WTC11 (cell line): ENCODE measurements around the gene CDK2. TPM values are rescaled to one million over a fixed set of nuclear protein-coding genes. Genes with fewer than 3 reads are reported as not detected.

Experiments
- ATAC-seq: fragments of 200-7000 bp; cut with Tn5 transposase; 2 replicates; pipeline ENCODE4 v1.10.0; 2021; ENCODE audit warnings: mild to moderate bottlenecking, moderate library complexity
- CTCF ChIA-PET: fragments of 300-600 bp; sonication (Branson Sonifier 250); formaldehyde crosslinking; loops from one replicate; lab custom pipeline; 2021; ENCODE audit warnings: antibody characterized with exemption; lab: Charles Lee
- POLR2A ChIA-PET: fragments of 350-600 bp; sonication (Branson Sonifier 250); formaldehyde crosslinking; loops from one replicate; lab custom pipeline; 2021; ENCODE audit warnings: antibody characterized with exemption; lab: Charles Lee
- DNase-seq: peaks from one replicate; pipeline ENCODE4 v3.0.0; 2021; ENCODE audit warnings: low spot score
- H3K27ac Mint-ChIP-seq: 2 replicates; pipeline ENCODE4 v1.8.0; 2021; ENCODE audit warnings: mixed read lengths
- H3K27me3 Mint-ChIP-seq: 2 replicates; pipeline ENCODE4 v1.8.0; 2021; ENCODE audit warnings: low read depth, mild to moderate bottlenecking, moderate library complexity, mixed read lengths
- H3K36me3 Mint-ChIP-seq: 2 replicates; pipeline ENCODE4 v1.8.0; 2021; ENCODE audit warnings: mixed read lengths
- H3K4me1 Mint-ChIP-seq: 2 replicates; pipeline ENCODE4 v1.8.0; 2022; ENCODE audit warnings: mixed read lengths
- H3K4me3 Mint-ChIP-seq: 2 replicates; pipeline ENCODE4 v1.8.0; 2021; ENCODE audit warnings: mild to moderate bottlenecking, moderate library complexity, mixed read lengths
- H3K9me3 Mint-ChIP-seq: 2 replicates; pipeline ENCODE4 v1.8.0; 2021; ENCODE audit warnings: mixed read lengths
- ATF2 ChIP-seq: sonication (generic); formaldehyde crosslinking; IDR thresholded peaks from 2 replicates; pipeline ENCODE4 v1.8.1; 2022; ENCODE audit warnings: low read depth, missing genetic modification reagents, borderline replicate concordance
- E2F4 ChIP-seq: sonication (generic); formaldehyde crosslinking; IDR thresholded peaks from 2 replicates; pipeline ENCODE4 v1.8.1; 2022; ENCODE audit warnings: low read depth, mild to moderate bottlenecking, moderate library complexity, missing genetic modification reagents, borderline replicate concordance
- ELF4 ChIP-seq: sonication (generic); formaldehyde crosslinking; IDR thresholded peaks from 2 replicates; pipeline ENCODE4 v1.8.1; 2022; ENCODE audit warnings: low read depth, mild to moderate bottlenecking, moderate library complexity, missing genetic modification reagents
- EMX1 ChIP-seq: fragments of 250-450 bp; sonication (Bioruptor Pico); IDR thresholded peaks from 2 replicates; pipeline ENCODE4 v1.8.0; 2021; ENCODE audit warnings: mild to moderate bottlenecking
- ETV6 ChIP-seq: sonication (generic); formaldehyde crosslinking; IDR thresholded peaks from 2 replicates; pipeline ENCODE4 v1.8.1; 2022; ENCODE audit warnings: mild to moderate bottlenecking, missing genetic modification reagents
- FOXK1 ChIP-seq: sonication (generic); formaldehyde crosslinking; IDR thresholded peaks from 2 replicates; pipeline ENCODE4 v1.8.0; 2022; ENCODE audit warnings: mild to moderate bottlenecking, moderate library complexity, missing genetic modification reagents
- GTF2I ChIP-seq: fragments of 250-450 bp; sonication (Bioruptor Pico); conservative IDR thresholded peaks from 2 replicates; pipeline ENCODE4 v1.4.0; 2021; ENCODE audit warnings: mild to moderate bottlenecking
- IRF2 ChIP-seq: sonication (generic); formaldehyde crosslinking; IDR thresholded peaks from 2 replicates; pipeline ENCODE4 v1.8.0; 2022; ENCODE audit warnings: low read depth, missing genetic modification reagents, borderline replicate concordance
- MYBL2 ChIP-seq: sonication (generic); formaldehyde crosslinking; IDR thresholded peaks from 2 replicates; pipeline ENCODE4 v1.8.1; 2023; ENCODE audit warnings: mild to moderate bottlenecking, moderate library complexity, missing genetic modification reagents
- NR1H2 ChIP-seq: sonication (generic); formaldehyde crosslinking; IDR thresholded peaks from 2 replicates; pipeline ENCODE4 v1.9.0; 2021; ENCODE audit warnings: mild to moderate bottlenecking, moderate library complexity, missing genetic modification reagents
- NR3C1 ChIP-seq: sonication (generic); formaldehyde crosslinking; conservative IDR thresholded peaks from 2 replicates; pipeline ENCODE4 v1.8.1; 2023; ENCODE audit warnings: low read depth, mild to moderate bottlenecking, missing genetic modification reagents
- PRRX2 ChIP-seq: fragments of 250-450 bp; sonication (Bioruptor Pico); IDR thresholded peaks from 2 replicates; pipeline ENCODE4 v1.8.0; 2021; ENCODE audit warnings: mild to moderate bottlenecking
- USF2 ChIP-seq: sonication (generic); formaldehyde crosslinking; IDR thresholded peaks from 2 replicates; pipeline ENCODE4 v1.8.1; 2023; ENCODE audit warnings: mild to moderate bottlenecking, missing genetic modification reagents, moderate library complexity
- ZBTB43 ChIP-seq: sonication (generic); formaldehyde crosslinking; IDR thresholded peaks from 2 replicates; pipeline ENCODE4 v1.8.1; 2023; ENCODE audit warnings: mild to moderate bottlenecking, missing genetic modification reagents
- ZNF138 ChIP-seq: sonication (generic); formaldehyde crosslinking; conservative IDR thresholded peaks from 2 replicates; pipeline ENCODE4 v1.8.1; 2022; ENCODE audit warnings: mild to moderate bottlenecking, moderate library complexity, missing genetic modification reagents
- ZNF219 ChIP-seq: sonication (generic); formaldehyde crosslinking; IDR thresholded peaks from 2 replicates; pipeline ENCODE4 v1.8.0; 2023; ENCODE audit warnings: missing genetic modification reagents, mild to moderate bottlenecking, borderline replicate concordance
- ZNF232 ChIP-seq: sonication (generic); formaldehyde crosslinking; IDR thresholded peaks from 2 replicates; pipeline ENCODE4 v1.8.0; 2022; ENCODE audit warnings: mild to moderate bottlenecking, missing genetic modification reagents
- ZNF263 ChIP-seq: sonication (generic); formaldehyde crosslinking; IDR thresholded peaks from 2 replicates; pipeline ENCODE4 v1.8.1; 2022; ENCODE audit warnings: low read depth, mild to moderate bottlenecking, moderate library complexity, missing genetic modification reagents
- ZNF396 ChIP-seq: fragments of 250-450 bp; sonication (Bioruptor Pico); IDR thresholded peaks from 2 replicates; pipeline ENCODE4 v1.8.0; 2021; ENCODE audit warnings: mild to moderate bottlenecking, moderate library complexity, borderline replicate concordance
- ZNF532 ChIP-seq: fragments of 250-450 bp; sonication (Bioruptor Pico); IDR thresholded peaks from 2 replicates; pipeline ENCODE4 v1.9.0; 2021; ENCODE audit warnings: mild to moderate bottlenecking, borderline replicate concordance
- ZSCAN18 ChIP-seq: fragments of 250-450 bp; sonication (Bioruptor Pico); IDR thresholded peaks from 2 replicates; pipeline ENCODE4 v2.1.2; 2022; ENCODE audit warnings: mild to moderate bottlenecking, moderate library complexity
- total RNA-seq: library from RNA; stranded (reverse); gene quantifications from 3 replicates; pipeline ENCODE4 v1.2.3, GENCODE V29; 2021

CDK2 gene
- total RNA-seq, 1 experiment from 2014 or later = 43.1 TPM

- DNase-seq = no peak
- ATAC-seq = no peak
- H3K4me3 Mint-ChIP-seq = no peak overlapping the region
- TF ChIP-seq ZNF263 (CRISPR knock-in tag) = no peak
- TF ChIP-seq ETV6 (CRISPR knock-in tag) = no peak
- no peak for TF ChIP-seq PRRX2 (CRISPR knock-in tag)
- no peak for TF ChIP-seq NR1H2 (CRISPR knock-in tag)
- no peak for TF ChIP-seq ELF4 (CRISPR knock-in tag)
- TF ChIP-seq NR3C1 (CRISPR knock-in tag) = no peak
- TF ChIP-seq ZSCAN18 (CRISPR knock-in tag) = no peak
- no peak for TF ChIP-seq ATF2 (CRISPR knock-in tag)
- no peak for TF ChIP-seq ZBTB43 (CRISPR knock-in tag)
- no peak for TF ChIP-seq EMX1 (CRISPR knock-in tag)
- TF ChIP-seq IRF2 (CRISPR knock-in tag) = no peak
- TF ChIP-seq ZNF396 (CRISPR knock-in tag) = no peak
- no peak for TF ChIP-seq MYBL2
- TF ChIP-seq ZNF232 (CRISPR knock-in tag) = no peak
- TF ChIP-seq E2F4 = no peak
- no peak for TF ChIP-seq FOXK1 (CRISPR knock-in tag)
- no peak for TF ChIP-seq ZNF138
- H3K9me3 Mint-ChIP-seq = no peaks in the 10 kb centered on the region
- H3K36me3 Mint-ChIP-seq = no peaks in the 10 kb centered on the region; the same call in 1 of the 2 replicates
- H3K27me3 Mint-ChIP-seq = no peaks in the 10 kb centered on the region
- POLR2A ChIA-PET = no interaction called here
- H3K27ac Mint-ChIP-seq = no peak overlapping the region
- H3K4me1 Mint-ChIP-seq = peaks cover 26% of the 10 kb centered on the region
- CTCF ChIA-PET = no interaction called here
Measured at GRCh38 chr12:55963760-55964159, 2.9 kb upstream of the CDK2 start.

- no peaks in the 10 kb centered on the region for H3K9me3 Mint-ChIP-seq
- ChIA-PET CTCF (interaction anchor here (1.6 kb wide), 1 partner anchor 35 kb away, joined by 5 read pairs; no protein-coding TSS in a partner anchor), POLR2A (interaction anchor here (1.3 kb wide), 1 partner anchor 9 kb away, joined by 10 read pairs; the partner anchor contains the start of gene RAB5B)
- DNase-seq = no peak
- no peak for ATAC-seq
- peaks cover 26% of the 10 kb centered on the region for H3K4me1 Mint-ChIP-seq
- TF ChIP-seq NR1H2 (CRISPR knock-in tag) (no peak), ZNF219 (CRISPR knock-in tag) (no peak), E2F4 (no peak), ZNF532 (CRISPR knock-in tag) (no peak), USF2 (CRISPR knock-in tag) (no peak), GTF2I (CRISPR knock-in tag) (no peak)
- H3K27me3 Mint-ChIP-seq = no peaks in the 10 kb centered on the region
- peaks cover 5% of the 10 kb centered on the region for H3K36me3 Mint-ChIP-seq
- H3K27ac Mint-ChIP-seq = peak overlapping the region; percentile 99
- H3K4me3 Mint-ChIP-seq = peak overlapping the region; percentile 99
Measured at GRCh38 chr12:55965240-55965639, 1.4 kb upstream of the CDK2 start.
